ENCODE results near the gene TTC13.

The TTC13 gene

DNA sequence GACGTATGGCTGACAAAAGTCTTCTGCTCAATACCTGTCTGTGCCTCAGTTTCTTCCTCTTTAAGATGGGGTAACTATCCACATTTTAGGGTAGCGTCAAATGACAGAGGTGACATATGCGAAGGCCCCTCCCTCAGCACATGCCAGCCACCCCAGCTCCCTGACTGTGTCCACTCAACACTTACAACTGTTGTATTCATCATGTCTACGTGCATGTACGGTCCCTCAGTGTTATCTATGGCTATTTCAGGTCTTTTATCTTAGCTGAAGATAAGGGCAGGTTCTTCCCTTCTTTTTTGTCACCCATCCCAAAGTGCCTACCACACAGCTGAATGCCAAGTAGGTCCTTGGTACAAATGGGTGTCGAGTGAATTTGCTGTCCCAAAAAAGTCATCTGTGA is 102.0 kb downstream of the TTC13 start:
- no peak for DNase-seq (ENCODE audit: low read depth, low spot score)

DNA sequence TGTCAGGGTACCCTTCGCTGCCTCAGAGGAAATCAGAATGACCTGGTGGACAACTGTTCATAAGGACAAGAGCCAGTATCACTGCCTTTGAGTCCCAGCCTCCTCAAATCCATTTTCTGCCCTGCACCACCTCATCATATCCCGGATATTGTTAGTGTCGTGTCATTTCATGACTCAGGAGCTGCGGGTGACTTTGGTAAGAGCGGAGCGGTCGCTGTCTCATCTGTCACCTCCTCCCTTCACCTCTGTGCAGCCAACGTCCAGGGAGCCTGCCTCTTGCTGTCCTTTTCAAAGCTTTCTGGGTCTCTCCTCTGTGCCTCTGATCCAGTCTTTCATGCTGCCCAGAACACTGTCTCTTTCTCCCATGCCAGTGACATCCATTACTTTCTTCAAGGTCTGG is 103.3 kb downstream of the TTC13 start:
- DNase-seq (ENCODE audit: low read depth, low spot score): no peak

- DNase-seq (ENCODE audit: low read depth, low spot score): no peak
Measured at GRCh38 chr1:230870916-230871315, 107.7 kb downstream of the TTC13 start.

DNA sequence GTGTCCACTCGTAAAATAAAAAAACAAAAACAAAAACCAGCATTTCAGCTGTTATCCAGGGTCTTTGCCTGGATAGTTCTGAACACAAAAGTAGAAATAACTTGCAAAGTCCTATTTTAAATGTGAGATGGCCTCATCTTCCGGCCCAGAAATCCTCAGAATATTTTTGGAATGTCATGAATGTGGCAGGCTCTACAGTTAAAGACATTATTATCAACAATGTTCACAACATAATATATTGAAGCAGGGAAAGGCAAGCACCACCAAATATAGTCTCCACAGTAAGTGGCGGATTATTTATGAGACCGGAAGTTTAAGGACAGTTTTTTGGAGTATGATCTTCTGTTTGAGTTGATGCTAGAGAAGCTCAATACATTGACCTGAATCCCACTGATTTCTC is 109.2 kb downstream of the TTC13 start:
- DNase-seq (ENCODE audit: low read depth, low spot score): no peak

DNA sequence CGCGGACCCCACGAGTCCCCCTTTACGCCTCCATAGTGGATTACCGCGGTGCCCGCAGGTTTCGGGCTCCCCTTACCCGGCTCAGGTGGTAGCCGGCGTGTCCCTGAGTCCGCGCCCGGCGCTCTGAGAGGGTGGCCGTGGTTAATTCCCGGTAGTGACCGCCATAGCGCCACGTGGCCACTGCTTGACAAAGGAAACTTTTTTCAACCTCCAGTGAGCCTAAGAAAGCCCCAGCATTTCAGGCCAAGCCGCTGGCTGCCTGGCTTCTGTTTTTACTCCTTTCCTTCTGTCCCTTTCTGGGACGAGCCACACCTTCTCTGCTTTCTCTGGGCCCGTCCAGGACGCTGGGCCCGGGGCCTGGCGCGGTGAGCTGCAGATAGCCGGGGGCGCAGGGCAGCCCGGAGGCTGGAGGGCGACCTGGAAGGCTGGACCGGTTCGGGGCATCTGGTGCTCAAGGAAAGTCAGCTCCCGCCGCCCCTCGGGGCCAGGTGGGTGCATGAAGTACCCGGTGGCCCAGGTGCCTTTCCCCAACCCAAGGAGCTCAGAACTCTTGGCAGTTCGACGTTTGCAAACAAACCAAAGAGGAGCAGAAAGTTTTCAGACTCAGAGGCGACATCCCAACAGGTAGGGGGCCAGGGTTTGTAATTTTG is 109.8 kb downstream of the TTC13 start:
- DNase-seq (ENCODE audit: low read depth, low spot score): peak; percentile 84

GRCh38 chr1:230867903-230868735 is 110.5 kb downstream of the TTC13 start, which contains the start of gene C1orf198:
TSS of gene C1orf198 (minus strand) at chr1:230868521. CDS start at chr1:230868512, 9 bp downstream.
- DNase-seq (ENCODE audit: low read depth, low spot score): peak; percentile 47

DNA sequence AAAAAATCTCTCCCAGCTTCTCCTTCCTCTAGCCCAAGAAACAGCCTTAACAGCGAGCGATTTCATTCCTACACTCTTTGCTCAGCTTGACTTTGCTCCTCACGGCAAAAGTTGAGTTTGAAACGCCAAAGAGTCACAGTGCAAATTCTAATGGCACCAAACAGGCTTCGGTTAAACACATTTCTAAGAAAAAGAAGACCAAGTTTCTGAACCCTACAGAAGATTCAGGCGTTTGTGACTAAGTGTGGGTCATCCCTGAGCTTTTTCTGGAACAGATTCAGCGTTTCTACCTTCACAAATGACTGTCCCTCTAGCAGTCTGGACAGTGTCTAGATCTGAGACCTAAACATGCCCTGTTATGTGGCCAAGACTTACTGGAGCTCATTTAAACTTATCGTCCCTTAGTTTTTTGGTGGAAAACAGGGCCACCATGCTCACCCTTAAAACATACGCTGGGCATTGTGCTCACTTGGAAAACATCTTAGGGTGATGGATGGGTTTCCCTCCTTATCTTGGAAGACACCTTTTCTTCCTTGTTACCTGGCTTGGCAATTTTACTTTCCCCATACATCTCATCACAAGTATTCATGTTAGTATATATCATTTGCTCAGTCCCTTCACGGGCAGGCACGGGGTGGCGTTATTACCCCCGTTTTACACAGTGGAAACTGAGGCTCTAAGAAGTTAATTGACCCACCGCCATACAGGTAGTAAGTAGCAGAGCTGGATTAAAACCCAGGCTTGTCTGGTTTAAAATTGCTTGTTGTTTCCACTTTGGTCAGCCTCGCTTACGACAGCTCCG is 111.4 kb downstream of the TTC13 start:
- no peak for DNase-seq (ENCODE audit: low read depth, low spot score)

DNA sequence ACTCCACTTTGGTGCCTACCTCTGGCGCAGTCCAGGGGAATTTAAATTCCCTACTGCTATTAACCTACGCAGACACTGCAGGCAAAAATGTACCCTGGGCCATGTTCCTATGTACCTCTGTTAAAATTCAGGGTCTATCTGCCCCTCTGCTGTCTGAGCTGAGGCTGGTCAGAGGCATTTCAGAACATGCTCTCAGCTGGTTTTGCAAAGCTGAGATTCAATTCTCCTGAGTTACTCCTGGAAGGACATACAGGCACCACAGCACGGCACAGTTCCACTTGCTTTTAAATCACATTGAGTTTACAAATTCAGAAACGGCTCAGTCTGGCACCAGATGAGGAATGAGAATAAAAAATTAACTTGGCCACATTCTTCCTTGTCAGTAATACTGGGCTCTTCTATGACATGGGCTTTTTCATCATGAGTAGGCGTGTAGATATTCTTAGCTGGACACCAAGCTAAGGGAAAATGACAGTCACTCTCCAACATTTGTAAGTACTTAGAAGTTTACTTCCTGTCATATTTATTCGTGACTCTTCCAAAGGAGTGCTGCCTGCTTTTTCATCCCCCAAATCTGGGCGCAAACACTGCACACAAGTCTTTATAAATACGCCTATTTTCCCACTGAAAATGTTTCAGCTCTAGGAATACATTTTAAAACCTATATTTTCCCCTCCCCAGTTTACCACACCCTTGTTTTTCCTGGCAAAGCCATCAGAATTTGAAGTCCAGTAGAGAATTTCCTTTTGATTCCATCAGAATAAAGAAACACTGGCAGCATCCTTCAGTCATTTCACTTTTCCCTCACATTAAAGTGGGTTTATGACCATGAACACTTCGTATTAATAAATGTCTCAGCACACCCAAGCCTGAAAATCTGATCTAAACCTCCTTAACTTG is 112.2 kb downstream of the TTC13 start:
- DNase-seq (ENCODE audit: low read depth, low spot score): no peak

DNA sequence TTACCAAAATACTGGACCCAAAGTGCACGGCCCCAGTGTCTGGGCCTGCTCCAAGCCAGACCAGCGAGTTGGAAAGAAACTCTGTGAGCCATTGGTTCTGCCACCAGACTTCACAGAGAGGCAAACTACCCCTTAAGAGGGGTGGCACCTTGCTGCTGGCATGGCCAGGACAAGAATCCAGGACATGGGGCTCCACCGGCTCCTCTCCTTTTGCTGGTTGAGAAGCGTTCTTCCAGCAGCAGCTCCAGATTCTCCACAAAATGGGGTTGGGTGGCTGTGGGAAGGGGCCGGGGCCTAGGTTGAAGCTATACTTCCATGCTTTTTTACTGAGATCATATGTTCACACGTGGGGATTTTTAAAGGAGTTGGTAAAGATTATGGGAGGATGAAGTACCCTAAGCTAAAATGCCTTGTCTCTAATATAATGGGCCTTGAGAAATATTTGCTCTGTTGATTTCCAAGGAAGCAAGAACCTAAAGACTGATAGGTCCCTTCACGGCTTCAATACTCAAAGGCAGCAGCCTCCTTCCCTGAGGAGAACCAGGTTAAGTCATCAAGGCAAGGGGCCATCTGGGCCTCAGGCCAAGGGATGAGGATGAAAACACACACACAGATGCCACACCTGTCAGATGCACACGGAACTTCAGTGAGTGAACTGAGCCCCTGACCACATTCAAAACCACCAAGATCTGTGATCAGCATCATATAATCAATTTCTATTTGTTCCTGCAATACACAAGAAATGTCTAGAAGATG is 113.4 kb downstream of the TTC13 start:
- no peak for DNase-seq (ENCODE audit: low read depth, low spot score)

- DNase-seq (ENCODE audit: low read depth, low spot score): no peak
Measured at GRCh38 chr1:230864441-230864840, 114.2 kb downstream of the TTC13 start.

GRCh38 chr1:230863449-230863848 is 115.2 kb downstream of the TTC13 start:
- peak; percentile 87 for DNase-seq (ENCODE audit: low read depth, low spot score)

DNA sequence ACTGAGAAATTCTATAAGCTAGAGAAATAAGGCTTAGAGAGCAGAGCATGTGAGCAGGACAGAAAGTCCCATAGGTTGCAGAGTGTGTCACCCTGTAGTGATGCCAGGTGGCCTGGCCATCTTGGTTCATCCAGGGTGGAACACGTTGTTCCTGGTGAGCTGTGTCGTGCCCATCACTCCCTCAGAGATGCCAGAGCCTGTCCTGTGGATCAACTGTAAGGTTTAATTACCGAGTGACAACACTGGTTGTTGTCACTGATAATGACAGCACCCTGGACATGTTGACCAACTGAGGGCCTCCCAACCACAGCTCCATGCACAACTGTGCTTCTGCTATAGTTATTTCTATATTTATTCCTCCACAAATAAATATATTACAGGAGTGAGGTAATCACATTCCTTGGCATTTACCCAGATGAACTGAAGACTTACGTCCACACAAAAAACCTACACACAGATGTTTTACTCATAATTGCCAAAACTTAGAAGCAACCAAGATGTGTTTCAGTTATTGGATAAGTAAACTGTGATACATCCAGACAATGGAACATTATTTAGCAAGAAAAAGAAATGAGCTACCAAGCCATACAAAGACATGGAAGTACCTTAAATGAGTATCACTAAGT is 116.6 kb downstream of the TTC13 start:
- no peak for DNase-seq (ENCODE audit: low read depth, low spot score)

- DNase-seq (ENCODE audit: low read depth, low spot score): peak; percentile 50
Measured at GRCh38 chr1:230861489-230861888, 117.2 kb downstream of the TTC13 start.

- no peak for DNase-seq (ENCODE audit: low read depth, low spot score)
Measured at GRCh38 chr1:230860617-230861384, 117.9 kb downstream of the TTC13 start.

GRCh38 chr1:230858918-230859729 is 119.5 kb downstream of the TTC13 start:
- DNase-seq (ENCODE audit: low read depth, low spot score): peak; percentile 32

DNA sequence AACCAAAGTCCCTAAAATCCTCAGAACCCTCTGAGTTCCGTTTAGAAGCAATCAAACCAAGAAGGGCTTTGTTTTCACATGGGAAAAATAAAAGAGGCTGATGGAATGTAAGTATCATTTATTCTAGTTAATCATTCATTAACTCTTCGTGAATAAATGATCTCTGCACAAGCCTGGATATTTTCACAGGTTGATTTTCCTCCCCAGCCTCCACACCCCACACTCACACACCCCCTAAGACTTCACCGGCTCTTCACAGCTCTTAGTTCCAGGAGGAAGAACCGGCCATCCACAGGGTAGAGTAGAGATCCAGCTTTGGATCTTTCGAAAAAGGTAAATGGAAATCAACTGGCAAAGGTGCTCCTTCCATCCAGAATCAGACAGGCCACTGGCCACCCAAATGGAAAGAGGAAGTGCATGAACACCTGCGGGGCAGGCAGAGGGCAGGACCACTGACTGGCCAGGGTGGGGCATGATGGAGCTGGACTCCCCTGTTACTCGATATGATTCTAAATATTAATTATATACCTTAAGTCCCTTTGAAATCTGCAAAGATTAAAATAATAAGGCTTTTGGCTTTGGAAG is 120.3 kb downstream of the TTC13 start:
- DNase-seq (ENCODE audit: low read depth, low spot score): no peak

DNA sequence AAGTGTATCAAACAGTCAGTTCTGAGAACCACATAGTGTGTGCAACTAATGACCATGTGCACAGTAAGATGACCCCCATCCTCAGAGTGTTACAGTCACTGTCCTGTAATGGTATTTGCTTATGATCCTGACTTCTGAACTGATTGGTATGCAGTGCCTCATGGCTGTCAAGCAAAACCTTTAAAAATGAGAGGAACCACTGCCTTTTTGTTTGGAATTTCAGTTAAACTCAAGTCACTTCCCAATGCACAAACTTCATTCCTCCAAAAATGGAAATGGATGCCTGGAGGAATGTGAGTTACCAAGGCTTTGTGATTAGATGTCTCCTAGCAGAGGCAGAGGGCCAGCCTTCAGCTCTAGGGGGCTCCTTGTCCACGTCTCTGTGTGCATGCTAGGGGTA is 120.8 kb downstream of the TTC13 start:
- no peak for DNase-seq (ENCODE audit: low read depth, low spot score)

- DNase-seq (ENCODE audit: low read depth, low spot score): no peak
Measured at GRCh38 chr1:230857077-230857476, 121.6 kb downstream of the TTC13 start.
